GM10266 (cell line): ENCODE results near the gene FBXW11.

Experiments used
- DNase-seq: peaks from one replicate; pipeline ENCODE4 v3.0.0; 2012; ENCODE audit errors: extremely low spot score
- CTCF ChIP-seq: IDR thresholded peaks from 2 replicates; pipeline ENCODE4 v1.5.1; 2012; ENCODE audit warnings: mild to moderate bottlenecking, low read depth; ENCODE audit not compliant: control insufficient read depth, insufficient read depth; ENCODE audit errors: missing control alignments

FBXW11 gene

GRCh38 chr5:171813270-171813669 is 193.2 kb downstream of the FBXW11 start:
- TF ChIP-seq CTCF, result no peak
- no peak for DNase-seq
